Uterus (tissue), 2 donors: ENCODE measurements around the gene INTS15.

Experiments
- CTCF ChIP-seq, 4 experiments: fragments of 200-600 bp in 2 of 4; fragments of 450-650 bp in 2 of 4; sonication (generic) in 2 of 4; IDR thresholded peaks; one replicate each; pipeline ENCODE4 v1.5.1; 2016 to 2019; ENCODE audit warnings: antibody characterized with exemption in 4 of 4, mild to moderate bottlenecking in 2 of 4, moderate library complexity in 1 of 4
- POLR2A ChIP-seq, 2 donors: fragments of 450-650 bp; IDR thresholded peaks; one replicate each; pipeline ENCODE4 v1.6.1; 2016; ENCODE audit warnings: antibody characterized with exemption in 2 of 2, mild to moderate bottlenecking in 1 of 2, moderate library complexity in 1 of 2

- TF ChIP-seq CTCF (IDR thresholded peaks at IDR 0.05) (no peak), POLR2A (IDR thresholded peaks at IDR 0.05) (no peak)
These were observed 64.5 kb downstream of the INTS15 start for GRCh38 chr7:6654113-6654841.
